ENCODE data around the gene GPR45.

DNA sequence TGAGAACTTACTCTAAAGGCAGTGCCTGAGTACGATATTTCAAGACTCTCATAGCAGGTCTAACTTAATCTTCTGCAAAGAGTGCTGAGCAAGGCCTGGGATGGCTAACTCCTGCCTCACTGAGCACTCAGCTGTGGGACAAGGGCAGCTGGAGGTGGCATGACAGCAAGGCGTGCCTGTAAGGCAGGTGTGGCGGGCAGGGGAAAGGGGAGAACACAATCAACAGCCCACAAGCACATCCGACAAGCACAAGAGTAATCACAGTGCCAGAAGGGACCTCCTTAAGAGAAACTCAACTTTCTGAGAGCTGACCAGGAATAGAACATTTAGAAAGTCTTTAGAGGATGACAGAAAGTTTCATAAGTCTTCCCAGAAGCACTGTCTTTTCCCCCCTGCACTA lies 42.0 kb downstream of the GPR45 start:
- TF ChIP-seq, protein P1, sequence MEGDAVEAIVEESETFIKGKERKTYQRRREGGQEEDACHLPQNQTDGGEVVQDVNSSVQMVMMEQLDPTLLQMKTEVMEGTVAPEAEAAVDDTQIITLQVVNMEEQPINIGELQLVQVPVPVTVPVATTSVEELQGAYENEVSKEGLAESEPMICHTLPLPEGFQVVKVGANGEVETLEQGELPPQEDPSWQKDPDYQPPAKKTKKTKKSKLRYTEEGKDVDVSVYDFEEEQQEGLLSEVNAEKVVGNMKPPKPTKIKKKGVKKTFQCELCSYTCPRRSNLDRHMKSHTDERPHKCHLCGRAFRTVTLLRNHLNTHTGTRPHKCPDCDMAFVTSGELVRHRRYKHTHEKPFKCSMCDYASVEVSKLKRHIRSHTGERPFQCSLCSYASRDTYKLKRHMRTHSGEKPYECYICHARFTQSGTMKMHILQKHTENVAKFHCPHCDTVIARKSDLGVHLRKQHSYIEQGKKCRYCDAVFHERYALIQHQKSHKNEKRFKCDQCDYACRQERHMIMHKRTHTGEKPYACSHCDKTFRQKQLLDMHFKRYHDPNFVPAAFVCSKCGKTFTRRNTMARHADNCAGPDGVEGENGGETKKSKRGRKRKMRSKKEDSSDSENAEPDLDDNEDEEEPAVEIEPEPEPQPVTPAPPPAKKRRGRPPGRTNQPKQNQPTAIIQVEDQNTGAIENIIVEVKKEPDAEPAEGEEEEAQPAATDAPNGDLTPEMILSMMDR (conservative IDR thresholded peaks at IDR 0.05 in 1 of 2, IDR thresholded peaks at IDR 0.05 in 1 of 2; ENCODE audit: extremely low read depth in 1 of 2, insufficient read depth in 1 of 2, low read depth in 1 of 2, low read length in 2 of 2), result no peak
- TF ChIP-seq EZH2 (IDR thresholded peaks at IDR 0.05; ENCODE audit: borderline replicate concordance, low read length), result no peak
